GM21528 (cell line): ENCODE measurements around the gene TMEM222.
"Not testable (repeated sequence)": the region's sequence is repeated elsewhere in the genome, so short reads cannot be mapped to it uniquely, and the experiment has no call there.

Experiments used
- ATAC-seq: cut with Tn5 transposase; IDR thresholded peaks from one replicate; pipeline ENCODE4 v1.9.1; 2021; ENCODE audit warnings: mild to moderate bottlenecking, moderate library complexity; ENCODE audit not compliant: unreplicated experiment, low FRiP score

TMEM222 gene, protein sequence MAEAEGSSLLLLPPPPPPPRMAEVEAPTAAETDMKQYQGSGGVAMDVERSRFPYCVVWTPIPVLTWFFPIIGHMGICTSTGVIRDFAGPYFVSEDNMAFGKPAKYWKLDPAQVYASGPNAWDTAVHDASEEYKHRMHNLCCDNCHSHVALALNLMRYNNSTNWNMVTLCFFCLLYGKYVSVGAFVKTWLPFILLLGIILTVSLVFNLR

GRCh38 chr1:27321813-27322568 lies at the start of gene TMEM222:
Gene TMEM222, plus strand, starts transcription at chr1:27322163. Its CDS starts 35 bp downstream, at chr1:27322198.
- peak; percentile 91 for ATAC-seq

GRCh38 chr1:27274204-27274603 lies 47.8 kb upstream of the TMEM222 start:
- ATAC-seq = no peak

DNA sequence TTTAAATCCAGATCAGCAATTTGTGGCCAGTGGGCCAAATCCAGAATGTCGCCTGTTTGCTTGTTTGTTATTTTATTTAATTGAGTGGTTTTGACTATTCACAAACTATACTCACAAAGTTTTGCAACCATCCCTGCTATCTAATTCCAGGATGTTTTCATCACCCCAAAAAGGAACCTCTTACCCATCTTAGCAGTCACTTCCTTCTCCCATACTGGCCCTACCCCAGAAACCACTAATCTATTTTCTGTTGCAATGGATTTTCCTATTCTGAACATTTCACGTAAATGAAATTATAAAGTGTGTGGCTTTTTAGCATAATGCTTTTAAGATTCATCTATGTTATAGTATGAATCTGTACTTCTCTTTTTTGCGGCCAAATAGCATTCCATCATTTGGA lies 46.3 kb upstream of the TMEM222 start:
- no peak for ATAC-seq

DNA sequence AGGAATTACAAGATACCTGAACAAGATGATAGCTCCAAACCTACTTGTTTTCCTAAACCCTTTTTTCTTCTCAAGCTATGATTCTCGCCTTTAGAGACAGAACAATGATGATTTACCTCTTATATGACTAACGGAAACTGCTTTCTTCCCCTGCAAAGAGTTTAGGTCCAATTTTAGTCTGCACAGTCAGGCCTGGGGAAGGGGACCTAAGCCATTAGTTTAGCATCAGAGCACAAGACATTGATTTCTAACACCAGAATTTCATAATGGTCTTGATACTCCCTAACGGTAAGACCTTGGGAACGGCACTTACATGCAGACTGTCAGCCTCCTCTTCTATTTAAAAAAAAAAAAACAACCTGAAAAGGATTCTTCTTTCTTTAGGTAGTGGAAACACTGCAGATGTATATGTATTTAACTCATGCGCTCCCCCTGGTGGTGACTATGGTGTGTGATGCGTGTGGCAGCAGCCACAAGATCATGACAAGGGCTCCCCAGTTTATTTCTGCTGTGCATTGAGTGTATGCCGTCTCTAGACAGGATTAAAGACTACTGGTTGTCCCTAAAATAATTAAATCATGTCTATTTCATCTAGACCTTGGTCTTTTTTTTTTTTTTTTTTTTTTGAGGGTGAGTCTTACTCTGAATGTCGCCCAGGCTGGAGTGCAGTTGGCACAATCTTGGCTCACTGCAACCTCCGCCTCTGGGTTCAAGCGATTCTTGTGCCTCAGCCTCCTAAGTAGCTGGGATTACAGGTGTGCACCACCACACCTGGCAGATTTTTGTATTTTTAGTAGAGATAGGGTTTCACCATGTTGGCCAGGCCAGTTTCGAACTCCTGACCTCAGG lies 37.3 kb upstream of the TMEM222 start:
- ATAC-seq = no peak

DNA sequence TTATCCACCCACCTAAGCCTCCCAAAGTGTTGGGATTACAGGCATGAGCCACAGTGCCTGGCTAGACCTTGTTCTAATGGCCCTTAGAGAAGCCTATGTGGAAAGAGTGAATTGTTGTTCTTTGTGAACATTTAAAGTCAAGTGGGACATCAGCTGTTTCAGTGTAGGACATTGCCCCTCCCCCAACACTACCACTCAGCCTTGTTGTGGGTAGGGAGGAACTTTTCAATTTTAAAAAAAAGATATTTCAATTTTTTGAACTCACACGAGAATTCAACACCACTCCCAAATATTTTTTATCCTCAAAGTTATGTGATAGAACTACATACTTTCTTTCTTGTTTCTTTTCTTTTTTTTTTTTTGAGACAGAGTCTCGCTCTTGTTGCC lies 36.7 kb upstream of the TMEM222 start:
- ATAC-seq = no peak

GRCh38 chr1:27285821-27286220 lies 36.1 kb upstream of the TMEM222 start:
- not testable (repeated sequence) for ATAC-seq

DNA sequence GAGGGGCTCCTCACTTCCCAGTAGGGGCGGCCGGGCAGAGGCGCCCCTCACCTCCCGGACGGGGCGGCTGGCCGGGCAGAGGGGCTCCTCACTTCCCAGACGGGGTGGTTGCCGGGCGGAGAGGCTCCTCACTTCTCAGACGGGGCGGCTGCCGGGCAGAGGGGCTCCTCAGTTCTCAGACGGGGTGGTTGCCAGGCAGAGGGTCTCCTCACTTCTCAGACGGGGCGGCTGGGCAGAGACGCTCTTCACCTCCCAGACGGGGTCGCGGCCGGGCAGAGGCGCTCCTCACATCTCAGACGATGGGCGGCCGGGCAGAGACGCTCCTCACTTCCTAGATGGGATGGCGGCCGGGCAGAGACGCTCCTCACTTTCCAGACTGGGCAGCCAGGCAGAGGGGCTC lies 32.8 kb upstream of the TMEM222 start:
- ATAC-seq = not testable (repeated sequence)

GRCh38 chr1:27290581-27290980 lies 31.4 kb upstream of the TMEM222 start:
- no peak for ATAC-seq

DNA sequence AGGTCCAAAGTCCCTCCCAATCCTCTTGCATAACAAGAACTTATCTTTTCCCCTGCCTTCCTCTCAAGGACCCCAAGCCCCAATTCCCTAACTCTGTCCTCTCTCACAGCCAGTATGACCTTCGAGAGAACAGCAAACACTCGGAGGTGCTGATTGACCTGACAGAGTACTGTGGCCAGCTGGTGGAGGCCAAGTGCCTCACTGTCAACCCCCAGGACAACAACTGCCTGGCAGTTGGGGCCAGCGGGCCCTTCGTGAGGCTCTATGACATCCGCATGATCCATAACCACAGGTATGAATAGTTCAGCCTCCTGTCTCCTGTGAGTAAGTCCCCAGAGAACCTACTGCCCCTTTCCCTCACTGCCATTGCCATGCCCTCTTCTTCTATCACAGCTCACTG lies 29.9 kb upstream of the TMEM222 start:
- ATAC-seq = no peak

GRCh38 chr1:27293915-27294314 lies 28.0 kb upstream of the TMEM222 start:
- no peak for ATAC-seq

DNA sequence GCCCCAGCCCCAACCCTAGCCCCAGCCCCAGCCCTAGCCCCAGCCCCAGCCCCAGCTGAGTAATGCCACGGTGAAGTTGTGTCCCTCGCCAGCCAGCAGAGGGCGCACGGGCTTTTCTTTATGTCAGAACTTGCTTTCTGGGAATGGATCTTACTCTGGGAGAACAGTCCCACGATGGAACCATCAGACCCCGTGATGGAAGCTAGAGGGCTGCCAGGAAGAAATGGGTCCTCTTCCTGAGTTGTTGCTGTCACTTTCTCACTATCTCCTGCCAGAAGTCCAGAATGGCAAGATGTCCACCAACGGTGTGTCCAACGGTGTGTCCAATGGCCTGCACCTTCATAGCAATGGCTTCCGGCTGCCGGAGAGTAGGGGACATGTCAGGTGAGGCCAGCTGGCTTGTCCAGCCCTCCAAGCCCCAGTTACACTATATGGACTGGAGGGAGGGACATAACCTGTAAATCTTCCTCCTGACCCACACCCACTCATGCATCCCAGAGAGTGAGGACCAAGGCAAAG lies 25.1 kb upstream of the TMEM222 start:
- ATAC-seq = no peak

GRCh38 chr1:27297903-27298302 lies 24.1 kb upstream of the TMEM222 start:
- no peak for ATAC-seq

DNA sequence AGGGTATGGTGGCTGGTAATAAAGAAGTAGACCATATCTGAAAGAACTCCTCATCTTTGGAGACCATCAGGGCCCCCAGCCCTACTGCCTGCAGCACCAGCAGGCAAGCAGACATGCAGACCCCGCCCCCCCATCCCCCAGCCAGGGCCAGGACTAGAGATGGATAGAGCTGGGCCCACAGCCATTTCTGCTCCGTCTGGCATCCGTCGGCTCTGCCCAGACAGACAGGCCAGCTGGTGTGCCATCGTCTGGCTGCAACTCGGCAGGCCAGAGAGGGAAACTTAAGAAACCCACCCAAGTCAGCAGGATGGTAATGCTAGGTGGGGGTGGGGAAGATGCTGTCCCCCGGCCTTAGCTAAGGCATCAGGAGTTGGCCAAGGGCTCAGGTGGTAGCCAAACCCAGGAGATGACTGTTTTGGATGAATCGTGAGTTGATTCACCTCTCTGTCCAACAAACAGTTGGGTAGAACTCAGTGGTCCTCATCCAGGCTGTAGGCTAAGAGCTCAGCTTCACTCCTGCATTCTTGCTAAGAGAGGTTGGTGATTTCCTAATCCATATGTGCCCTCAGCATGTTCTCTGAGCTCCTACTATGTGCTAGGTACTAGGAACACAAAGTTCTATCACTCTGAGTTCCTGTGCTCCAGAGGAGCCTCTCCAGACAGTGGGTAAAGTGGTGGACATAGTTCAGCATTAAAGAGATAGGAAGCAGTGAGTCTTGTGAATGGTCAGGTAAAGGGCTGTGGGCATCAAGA lies 23.2 kb upstream of the TMEM222 start:
- ATAC-seq = no peak

- ATAC-seq = no peak
Observed at GRCh38 chr1:27299385-27300271, 22.3 kb upstream of the TMEM222 start.

GRCh38 chr1:27300341-27301051 lies 21.5 kb upstream of the TMEM222 start:
- ATAC-seq = no peak

DNA sequence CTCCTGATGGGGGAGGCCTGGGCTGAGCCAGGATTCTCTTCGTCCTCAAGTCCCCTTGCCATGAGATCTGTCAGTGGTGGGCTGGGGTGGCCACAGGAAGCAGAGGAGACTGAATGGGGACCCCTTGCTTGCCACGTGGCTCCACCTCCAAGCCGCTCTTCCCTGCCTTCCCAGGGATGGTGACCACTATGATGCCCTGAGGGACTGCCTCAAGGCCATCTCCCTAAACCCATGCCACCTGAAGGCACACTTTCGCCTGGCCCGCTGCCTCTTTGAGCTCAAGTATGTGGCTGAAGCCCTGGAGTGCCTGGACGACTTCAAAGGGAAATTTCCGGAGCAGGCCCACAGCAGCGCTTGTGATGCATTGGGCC lies 20.9 kb upstream of the TMEM222 start:
- no peak for ATAC-seq

- ATAC-seq = no peak
Observed at GRCh38 chr1:27301582-27302199, 20.3 kb upstream of the TMEM222 start.

- no peak for ATAC-seq
Observed at GRCh38 chr1:27302612-27303011, 19.4 kb upstream of the TMEM222 start.
